Stimulated activated CD4-positive, alpha-beta T cell treated with anti-CD3 and anti-CD28 coated beads, Interleukin-15, amount 100 ng/mL, for 24 hours (primary cell): ENCODE measurements around the gene ANKRD50.

Experiments
- DNase-seq: peaks from one replicate; pipeline ENCODE4 v3.0.0-alpha.2; 2020

Gene ANKRD50, protein sequence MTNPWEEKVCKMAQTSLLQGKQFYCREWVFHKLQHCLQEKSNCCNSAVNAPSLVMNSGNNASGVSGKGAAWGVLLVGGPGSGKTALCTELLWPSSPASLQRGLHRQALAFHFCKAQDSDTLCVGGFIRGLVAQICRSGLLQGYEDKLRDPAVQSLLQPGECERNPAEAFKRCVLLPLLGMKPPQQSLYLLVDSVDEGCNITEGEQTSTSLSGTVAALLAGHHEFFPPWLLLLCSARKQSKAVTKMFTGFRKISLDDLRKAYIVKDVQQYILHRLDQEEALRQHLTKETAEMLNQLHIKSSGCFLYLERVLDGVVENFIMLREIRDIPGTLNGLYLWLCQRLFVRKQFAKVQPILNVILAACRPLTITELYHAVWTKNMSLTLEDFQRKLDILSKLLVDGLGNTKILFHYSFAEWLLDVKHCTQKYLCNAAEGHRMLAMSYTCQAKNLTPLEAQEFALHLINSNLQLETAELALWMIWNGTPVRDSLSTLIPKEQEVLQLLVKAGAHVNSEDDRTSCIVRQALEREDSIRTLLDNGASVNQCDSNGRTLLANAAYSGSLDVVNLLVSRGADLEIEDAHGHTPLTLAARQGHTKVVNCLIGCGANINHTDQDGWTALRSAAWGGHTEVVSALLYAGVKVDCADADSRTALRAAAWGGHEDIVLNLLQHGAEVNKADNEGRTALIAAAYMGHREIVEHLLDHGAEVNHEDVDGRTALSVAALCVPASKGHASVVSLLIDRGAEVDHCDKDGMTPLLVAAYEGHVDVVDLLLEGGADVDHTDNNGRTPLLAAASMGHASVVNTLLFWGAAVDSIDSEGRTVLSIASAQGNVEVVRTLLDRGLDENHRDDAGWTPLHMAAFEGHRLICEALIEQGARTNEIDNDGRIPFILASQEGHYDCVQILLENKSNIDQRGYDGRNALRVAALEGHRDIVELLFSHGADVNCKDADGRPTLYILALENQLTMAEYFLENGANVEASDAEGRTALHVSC (N-terminal part only)

DNA sequence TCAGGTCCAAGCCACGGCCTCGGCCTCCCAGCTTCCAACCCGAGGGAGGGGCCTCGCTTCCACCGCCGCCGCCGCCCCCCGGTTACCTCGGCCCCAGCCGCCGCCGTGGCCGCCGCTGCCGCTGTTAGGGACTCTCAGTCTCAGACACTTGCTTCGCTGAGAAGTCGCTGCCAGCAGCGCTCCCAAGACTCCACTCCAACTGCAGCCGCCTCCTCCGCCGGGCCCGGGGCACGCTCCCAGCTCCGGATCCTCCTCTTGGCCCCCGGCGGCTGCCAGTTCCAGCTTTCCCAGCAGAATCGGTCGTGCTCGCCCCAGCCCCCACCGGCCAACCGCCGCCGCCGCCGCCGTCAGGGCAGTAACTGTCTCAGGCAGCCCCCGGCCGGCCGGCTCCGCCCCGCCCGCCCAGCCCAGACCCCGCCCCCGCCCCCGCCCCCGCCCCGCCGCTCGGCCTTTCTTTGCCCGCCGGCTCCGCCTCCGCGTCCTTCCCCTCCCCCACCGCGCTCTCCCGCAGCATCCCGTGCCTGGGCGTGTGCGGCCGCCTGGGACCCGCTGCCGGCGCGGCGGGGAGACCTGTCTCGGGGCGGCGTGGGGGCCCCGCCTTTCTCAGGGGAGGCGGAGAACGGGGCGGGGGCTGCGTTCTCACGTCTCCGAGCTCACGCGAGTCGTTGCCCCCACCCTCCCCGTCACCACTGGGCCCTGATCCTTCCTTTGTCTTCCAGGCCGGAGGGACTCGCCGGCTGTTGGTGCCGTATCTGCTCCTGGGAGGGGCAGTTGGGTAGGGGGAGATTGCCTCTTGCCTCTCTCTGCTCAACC is at the start of gene ANKRD50:
TSS of gene ANKRD50 (minus strand) at position 361 of the 813 bp plus-strand sequence. CDS start 2,221 bp downstream, outside the sequence.
- peak; percentile 74 for DNase-seq

DNA sequence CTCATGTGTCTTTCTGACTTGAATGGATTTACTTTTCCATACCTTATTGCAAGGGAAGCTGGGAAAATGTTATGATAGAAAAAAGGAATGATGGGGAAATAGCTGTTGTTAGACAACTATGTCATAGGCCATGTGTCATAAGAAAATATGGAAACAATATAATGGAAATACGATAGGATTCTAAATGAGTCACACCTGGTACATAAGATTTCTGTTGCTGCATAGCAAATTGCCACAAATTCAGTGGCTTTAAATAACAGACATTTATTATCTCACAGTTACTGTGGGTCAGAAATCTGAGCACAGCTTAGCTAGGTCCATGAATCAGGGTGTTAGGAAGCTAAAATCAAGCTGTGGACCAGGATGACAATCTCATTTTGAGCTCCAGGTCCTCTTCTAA is 44.6 kb upstream of the ANKRD50 start:
- DNase-seq: no peak

DNA sequence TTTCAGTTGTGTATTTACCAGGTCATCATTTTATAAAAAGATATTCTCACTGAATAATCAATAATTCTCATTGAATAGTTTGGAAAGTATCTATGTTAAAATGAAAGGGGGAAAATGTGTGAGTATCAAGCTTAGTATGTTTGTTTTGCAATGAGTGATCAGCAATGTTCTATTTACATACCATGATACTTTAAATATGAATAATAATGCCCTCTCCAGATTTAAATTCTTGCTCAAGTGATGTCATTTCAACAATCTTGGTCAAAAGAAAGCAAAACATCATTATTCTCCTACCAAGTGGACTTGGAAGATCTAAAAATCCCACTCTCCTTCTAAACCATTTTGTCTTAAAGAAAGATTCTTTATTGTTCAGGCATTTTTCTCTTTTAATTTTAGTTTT is 42.1 kb upstream of the ANKRD50 start:
- DNase-seq: no peak

DNA sequence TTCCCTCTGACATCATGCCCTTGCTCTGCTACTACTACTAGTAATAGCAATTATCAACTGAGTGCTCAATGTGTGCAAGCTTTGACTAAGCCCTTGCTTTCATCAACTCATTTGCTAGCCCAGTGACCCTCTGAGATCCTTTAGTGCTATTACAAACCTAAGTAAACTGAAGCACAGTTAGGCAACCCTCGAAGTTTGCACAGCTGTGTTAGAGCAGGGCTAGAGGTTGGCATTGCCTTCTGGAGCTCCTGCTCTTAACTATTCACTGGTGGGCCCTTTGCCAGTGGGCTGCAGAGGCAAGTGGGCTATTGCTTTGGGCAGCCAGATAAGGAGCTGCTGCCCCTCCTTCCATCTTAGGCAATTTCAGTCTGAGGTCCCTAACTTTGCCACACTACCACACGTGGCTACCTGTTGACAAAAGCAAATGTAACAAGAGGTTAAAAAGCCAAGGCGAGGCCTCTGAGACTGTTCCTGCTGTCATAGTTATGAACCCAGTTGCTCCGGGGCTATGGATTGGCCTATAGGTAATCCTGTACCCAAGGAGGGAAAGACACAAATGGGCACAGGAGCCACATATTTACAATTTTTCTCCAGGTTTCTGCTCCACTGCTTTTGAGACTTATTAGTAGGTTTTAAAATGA is 41.5 kb upstream of the ANKRD50 start:
- no peak for DNase-seq

DNA sequence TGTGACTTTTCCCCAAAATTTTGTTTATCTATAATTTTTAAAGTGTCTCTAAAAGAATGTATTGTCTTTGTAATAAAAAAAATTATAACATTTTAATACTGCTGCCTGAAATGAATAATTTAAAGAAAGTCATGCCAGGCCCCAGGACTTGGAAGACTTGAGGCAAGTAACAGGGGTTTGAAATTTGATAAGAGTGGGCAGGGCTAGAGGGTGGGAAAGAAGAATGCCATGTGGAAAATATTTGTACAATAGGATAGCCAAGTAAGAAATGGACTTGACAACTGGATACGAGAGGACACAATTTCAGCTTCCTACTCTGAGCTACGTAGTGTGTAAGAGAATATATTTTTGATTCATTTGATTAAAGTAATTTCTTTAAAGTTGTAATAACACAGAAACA is 36.9 kb upstream of the ANKRD50 start:
- DNase-seq: no peak

DNA sequence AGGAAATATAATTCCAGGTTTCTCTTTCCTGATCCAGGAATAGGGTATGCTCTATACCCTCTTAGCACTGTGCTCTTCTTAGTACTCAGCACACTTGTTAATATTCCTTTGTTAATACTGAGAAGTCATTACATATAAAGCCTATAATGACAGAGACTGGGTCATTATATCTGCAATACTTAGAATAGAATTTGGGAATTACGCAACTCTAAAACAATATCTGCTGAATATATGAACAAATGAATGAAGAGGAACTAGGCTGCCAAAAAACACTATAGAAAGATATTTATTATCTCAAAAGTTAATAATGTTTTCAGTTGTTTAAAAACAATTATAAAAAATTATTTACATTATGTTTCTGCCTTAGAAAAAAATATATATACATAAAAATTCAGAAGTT is 36.4 kb upstream of the ANKRD50 start:
- no peak for DNase-seq

DNA sequence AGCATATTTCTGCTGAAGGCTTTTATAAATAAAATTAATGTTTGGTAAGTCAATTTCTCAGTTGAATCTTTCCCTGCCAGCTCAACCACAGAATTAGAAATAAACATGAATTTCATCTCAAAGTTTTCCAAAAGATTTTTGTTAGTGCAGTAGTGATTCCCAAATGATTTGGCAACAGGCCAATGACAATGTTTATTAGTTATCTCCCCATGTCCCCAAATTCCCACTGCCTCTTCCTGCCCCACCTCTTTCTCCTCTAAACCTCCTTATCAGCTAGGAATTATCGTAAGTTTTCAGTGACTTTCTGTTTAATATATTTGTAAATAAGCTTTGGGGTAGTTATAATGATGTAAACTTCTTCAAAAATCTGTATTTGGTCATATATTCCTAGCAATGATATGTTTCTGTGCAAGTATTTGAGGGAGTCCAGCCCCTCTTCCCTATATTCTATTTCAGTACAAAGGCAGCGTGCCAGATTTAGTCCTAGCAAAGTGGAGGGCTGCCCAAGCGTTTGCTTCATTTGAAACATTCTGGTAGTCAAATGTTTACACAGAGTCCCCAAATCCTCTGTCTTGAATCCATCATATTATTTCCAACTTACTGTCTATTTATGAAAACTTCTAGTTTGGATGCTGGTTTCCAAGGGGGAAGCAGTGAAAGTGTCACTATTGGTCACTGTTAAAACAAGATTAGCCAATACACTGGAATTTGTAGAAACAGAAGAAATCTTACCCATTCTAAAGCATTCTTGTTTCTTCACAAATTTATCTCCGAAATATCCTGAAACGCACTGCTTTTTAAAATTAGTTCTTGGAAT is 33.7 kb upstream of the ANKRD50 start:
- DNase-seq: no peak

DNA sequence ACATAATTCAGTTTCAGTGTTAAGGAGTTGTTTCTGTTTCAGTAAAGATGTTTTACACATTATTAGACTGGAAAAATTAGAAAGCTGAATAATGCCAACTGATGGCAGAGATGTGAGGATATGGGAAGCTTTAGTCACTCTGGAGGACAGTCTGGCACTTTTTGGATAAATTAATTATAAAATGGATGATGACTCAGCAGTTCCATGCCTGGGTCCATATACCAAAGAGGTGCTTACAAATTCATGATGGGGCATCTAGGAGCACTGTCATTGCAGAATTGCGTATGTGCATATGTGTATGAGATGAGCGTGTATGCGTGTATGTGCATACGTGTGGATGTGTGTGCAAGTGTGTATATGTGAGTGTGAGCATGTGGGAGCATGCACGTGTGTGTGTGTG is 31.2 kb upstream of the ANKRD50 start:
- DNase-seq: no peak

DNA sequence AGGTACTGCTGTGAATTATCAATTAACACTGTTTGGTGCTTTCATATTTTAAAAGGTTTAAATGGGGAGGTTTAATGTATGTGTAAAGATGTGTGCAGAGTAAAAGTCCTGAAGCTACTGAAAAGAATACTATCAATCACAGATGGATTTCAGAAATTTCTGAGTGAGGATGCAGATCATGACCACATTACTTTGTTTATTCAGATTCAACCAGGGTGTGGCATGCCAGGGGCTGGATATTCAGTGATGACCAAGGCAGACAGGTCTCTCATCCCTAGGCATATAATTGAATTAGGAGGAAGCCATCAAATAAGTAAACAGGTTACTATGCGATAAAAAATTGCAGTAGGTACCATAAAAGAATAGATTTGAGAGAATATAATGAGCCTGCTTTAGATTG is 28.0 kb upstream of the ANKRD50 start:
- DNase-seq: no peak

DNA sequence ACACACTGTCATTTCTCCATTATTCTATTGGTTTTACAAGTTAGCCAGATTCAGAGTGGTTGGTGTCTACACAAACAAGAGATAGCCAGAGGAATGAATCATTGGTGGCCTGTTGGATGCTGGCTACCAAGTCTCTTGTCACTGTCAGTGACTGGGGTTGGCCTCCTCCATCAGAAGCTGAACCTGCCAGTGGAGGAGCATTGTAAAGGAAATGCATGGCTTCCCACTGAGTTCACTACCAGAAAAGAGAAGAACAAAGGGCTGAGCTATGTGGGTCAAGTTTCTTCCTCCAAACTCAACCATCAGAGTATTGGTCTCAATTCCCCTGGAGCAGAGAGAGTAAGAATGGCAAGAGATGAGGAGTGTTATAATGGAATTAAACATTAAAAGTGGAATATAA is 26.5 kb upstream of the ANKRD50 start:
- no peak for DNase-seq

DNA sequence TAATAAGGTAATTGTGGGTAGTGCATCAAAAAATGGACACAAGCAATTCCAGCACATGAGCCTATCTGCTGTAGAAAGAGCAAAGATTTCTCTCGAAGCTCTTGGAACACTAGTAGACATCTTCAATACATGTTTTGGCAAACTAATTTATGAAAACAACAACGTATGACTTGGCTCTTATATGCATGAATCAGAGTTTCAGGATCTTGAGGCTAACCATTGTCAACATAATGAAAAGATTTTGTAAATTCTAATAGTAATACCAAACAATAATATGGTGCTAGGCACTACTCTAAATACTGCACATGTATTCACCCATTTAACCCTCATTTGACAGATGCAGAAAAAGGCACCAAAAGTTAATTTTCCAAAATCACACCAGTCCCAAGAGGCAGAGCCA is 25.1 kb upstream of the ANKRD50 start:
- DNase-seq: no peak

DNA sequence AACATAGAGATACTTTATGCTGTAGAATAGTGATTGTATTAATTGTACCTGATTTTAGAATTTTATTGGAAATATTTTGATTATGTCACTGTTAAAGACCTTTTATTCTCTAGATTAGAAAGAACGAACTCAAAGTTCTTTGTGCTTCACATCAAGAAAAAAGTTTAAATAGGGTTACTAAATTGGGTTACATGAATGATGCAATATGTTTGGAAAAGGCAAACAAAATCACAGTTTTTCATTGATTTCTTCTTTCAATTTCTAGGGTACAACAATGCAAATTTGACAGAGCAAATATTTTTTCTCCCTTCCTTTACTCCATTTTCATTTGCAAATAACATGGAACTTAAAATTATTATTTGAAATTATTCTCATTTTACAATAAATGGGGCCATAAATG is 24.0 kb upstream of the ANKRD50 start:
- DNase-seq: no peak

DNA sequence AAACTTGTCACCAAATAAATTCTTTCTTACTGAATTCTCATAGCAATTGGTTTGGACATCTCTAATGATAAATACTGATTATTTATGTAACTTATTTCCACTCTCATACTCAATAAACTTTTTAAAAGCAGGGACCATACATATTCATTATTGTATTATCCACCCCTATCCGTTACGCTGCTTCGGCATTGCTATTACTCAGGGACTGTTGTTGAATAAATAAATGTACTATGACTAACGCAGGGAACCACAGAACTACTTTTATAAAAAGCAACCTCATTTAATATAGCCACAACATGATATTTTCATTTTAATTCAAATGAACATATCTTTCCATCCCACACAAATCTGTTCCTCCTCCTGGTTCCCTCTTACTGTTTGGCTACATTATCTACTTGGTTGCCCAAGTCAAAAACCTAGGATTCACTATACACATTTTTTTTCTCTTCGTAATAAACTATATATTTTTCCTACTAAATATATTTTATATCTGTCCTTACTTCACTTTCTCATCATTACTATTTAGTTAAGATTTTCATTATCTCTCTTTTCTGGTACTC is 14.9 kb upstream of the ANKRD50 start:
- no peak for DNase-seq

DNA sequence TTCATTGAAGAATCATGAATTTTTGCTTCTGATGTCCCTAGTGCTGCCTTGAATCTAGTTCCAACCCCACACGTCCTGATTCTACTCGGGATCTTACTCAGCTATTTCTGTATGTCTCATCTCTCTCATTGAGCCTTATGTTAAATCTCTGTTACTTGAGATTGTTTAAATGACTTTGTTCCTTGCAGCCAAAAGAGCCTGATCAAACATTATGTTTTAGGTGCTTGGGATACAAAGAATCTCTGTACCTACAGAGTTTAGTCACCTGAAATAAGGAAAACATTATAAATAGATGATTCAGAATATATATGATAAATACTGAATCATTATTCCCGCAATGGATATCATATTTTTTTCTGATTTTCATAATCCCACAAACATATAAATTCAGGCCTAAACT is 13.7 kb upstream of the ANKRD50 start:
- DNase-seq: no peak

DNA sequence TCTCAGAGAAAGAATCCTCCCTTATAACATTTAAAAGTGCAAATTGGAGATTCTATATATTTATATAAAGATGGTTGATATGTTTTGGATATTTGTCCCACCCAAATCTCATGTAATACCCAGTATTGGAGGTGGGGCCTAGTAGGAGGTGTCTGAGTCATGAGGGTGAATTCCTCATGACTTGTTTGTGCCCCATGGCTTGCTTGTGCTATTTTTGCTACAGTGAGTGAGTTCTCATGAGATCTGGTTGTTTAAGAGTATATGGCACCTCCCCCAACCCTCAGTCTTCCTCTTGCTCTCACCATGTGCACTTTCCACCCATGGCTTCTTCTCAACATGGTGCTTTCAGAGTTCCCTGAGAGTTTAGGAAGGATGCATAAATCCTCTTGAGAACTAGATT is 9.5 kb upstream of the ANKRD50 start:
- DNase-seq: no peak

DNA sequence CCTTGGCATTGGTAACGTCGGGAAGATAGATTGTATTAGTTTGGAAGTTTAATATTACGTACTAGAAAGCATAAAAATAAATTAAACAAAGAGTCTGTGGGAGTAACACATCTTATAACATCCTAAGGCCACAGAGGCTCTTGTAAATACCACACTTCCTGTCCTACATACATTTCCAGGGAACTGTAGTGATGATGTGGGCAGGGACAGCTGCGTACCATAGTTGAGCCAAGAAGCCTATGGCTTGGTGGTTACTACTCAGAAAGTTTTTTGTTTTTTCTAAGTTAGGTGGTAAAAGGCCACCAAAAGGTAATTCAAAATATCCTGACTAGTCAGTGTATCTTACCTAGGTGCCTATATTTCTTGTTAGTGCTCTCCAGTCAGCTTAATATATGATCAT is 4.6 kb upstream of the ANKRD50 start:
- DNase-seq: no peak

DNA sequence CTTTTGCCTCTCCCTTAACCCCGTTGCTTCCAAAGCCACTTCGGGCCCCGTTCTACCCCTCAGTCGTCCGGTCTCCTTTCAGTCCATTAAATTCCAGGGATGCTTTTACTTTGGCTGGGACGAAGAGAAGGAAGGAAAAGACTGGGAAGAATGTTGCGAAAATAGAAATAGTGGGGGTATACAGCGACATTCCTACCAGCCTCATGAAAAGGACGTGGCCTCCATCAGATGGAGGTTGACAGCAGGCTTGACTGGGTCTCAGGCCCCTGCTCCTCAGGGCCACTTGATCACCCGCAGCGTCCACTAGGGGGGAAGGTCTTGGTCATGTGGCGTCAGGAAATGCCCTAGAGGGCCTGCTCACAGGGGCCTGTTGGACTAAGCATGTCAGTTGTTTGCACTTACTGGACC is 657 bp upstream of the ANKRD50 start:
- DNase-seq: peak; percentile 25

DNA sequence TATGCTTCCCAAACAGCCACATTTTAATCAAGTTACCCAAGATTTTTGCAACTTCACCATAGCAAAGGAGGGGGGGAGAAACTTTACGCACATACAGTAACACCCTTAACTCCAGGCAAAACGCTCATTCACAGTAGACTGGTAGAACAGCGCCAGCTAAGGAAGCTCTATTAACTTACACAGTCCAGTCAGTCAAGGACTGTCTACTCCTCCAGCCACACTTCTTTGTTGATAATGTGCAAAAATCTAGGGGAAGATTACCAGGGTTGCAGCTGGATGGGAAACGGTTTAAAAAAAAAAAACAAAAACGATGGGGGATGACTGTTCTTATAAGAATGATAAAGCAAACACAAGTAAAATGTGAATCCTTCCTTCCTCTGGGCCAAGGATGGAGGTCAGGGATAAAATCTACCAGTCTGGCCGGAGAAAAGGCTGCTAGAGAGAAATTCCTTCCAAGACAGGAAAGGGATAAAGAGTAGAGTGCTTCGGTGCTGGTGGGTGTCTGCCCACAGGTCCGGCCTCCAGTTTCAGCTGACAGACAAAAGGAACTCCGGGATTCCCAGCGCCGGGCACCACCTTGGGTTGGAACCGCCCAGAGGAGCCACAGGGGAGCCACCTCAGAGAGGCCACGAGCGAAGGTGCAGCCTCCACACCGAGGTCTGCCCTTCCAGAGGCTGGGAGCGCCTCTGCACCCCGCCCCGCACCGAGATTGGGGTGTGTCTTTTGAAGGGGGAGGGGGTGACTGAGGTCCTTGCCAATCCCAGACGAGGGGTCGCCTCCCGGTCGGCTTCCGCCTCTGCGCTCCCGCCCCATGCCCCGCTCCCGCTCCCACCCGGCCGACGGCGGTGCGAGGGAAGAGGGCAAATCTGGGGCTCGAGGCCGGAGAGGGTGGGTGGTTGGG is 811 bp downstream of the ANKRD50 start:
- peak; percentile 32 for DNase-seq

DNA sequence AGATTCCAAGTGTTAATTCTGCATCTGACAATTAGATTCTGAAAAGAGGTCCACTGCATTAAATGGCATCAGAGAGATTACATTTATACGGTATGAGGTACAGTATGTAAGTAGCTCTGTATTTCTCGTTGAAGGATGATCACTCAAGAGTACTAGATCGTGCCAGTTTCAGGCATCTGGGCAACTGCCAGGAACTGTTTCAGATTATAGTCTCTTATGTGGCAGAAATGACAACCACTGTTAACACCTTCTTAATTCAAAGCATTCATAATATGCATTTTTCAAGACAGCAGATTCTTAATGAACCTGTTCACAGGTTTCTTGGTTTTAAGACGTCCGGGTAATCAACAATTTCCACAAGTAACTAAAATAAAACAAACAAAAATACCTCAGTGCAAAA is 1.6 kb downstream of the ANKRD50 start:
- DNase-seq: no peak
